A549 (cell line): ENCODE measurements around the gene MRFAP1L1. TPM values are rescaled to one million over a fixed set of nuclear protein-coding genes. Genes with fewer than 3 reads are reported as not detected.

Experiments used
- ATAC-seq, 2 experiments: fragments of 200-7000 bp in 1 of 2; fragments of >200 bp in 1 of 2; cut with Nextera tagmentation in 1 of 2; cut with Tn5 transposase in 1 of 2; 3 replicates each; pipeline versions ENCODE4 v1.8.0 to v1.9.1; 2018 to 2020; ENCODE audit warnings: mild to moderate bottlenecking in 1 of 2, moderate library complexity in 1 of 2
- CTCF ChIA-PET: fragments of 300-600 bp; sonication (Branson Sonifier 250); formaldehyde crosslinking; extraction: SDS; loops from one replicate; lab custom pipeline; 2021; ENCODE audit warnings: antibody characterized with exemption, inconsistent platforms; lab: Yijun Ruan, JAX
- POLR2A ChIA-PET: fragments of 350-600 bp; formaldehyde crosslinking; extraction: SDS; loops from one replicate; lab custom pipeline; 2021; ENCODE audit warnings: antibody characterized with exemption, inconsistent platforms; lab: Yijun Ruan, JAX
- DNase-seq, 2 experiments: peaks; one replicate each; pipeline versions ENCODE4 v3.0.0 to v3.0.0-alpha.2; 2011 to 2016; ENCODE audit warnings: low read depth in 1 of 2, low spot score in 1 of 2
- FAIRE-seq: peaks from 2 replicates; lab custom pipeline; 2011; peaks lifted over from hg19 to GRCh38; lab: Jason Lieb, UNC
- H3K27ac ChIP-seq, 2 experiments: fragments of >200 bp; sonication (Bioruptor Twin); formaldehyde crosslinking; 3 replicates each; pipeline ENCODE4 v1.5.1; 2016 to 2017
- H3K4me1 ChIP-seq: fragments of >200 bp; sonication (Bioruptor Twin); formaldehyde crosslinking; 3 replicates; pipeline ENCODE4 v1.6.1; 2016
- H3K4me2 ChIP-seq: fragments of >200 bp; sonication (Bioruptor Twin); formaldehyde crosslinking; 3 replicates; pipeline ENCODE4 v1.6.1; 2016
- H3K4me3 ChIP-seq: fragments of >200 bp; sonication (Bioruptor Twin); formaldehyde crosslinking; 3 replicates; pipeline ENCODE4 v1.5.1; 2016
- H3K9me3 ChIP-seq: fragments of >200 bp; sonication (Bioruptor Twin); formaldehyde crosslinking; 3 replicates; pipeline ENCODE4 v1.6.1; 2016
- CBX8 ChIP-seq: fragments of 200-600 bp; sonication (generic); IDR thresholded peaks from 2 replicates; pipeline ENCODE4 v1.6.1; 2016
- CEBPB ChIP-seq, 2 experiments: fragments of >200 bp in 1 of 2; sonication (Bioruptor Twin) in 1 of 2; formaldehyde crosslinking in 1 of 2; IDR thresholded peaks; 2 replicates each; pipeline ENCODE4 v1.6.1; 2012 to 2016
- CHD4 ChIP-seq: fragments of 200-600 bp; sonication (generic); IDR thresholded peaks from 2 replicates; pipeline ENCODE4 v1.6.1; 2016; ENCODE audit warnings: antibody characterized with exemption, mild to moderate bottlenecking, borderline replicate concordance
- ESRRA ChIP-seq: fragments of 150-350 bp; IDR thresholded peaks from 2 replicates; pipeline ENCODE4 v1.6.1; 2014; ENCODE audit warnings: mild to moderate bottlenecking, low read length, borderline replicate concordance
- HEYL ChIP-seq: fragments of 250-450 bp; sonication (Bioruptor Pico); IDR thresholded peaks from 2 replicates; pipeline ENCODE4 v1.8.0; 2021; ENCODE audit warnings: mild to moderate bottlenecking, moderate library complexity
- HOXB13 ChIP-seq: fragments of 250-450 bp; sonication (Bioruptor Pico); IDR thresholded peaks from 2 replicates; pipeline ENCODE4 v1.5.0; 2020; ENCODE audit warnings: low read depth, mild to moderate bottlenecking, moderate library complexity
- JUNB ChIP-seq: fragments of >200 bp; sonication (Bioruptor Twin); formaldehyde crosslinking; IDR thresholded peaks from 2 replicates; pipeline ENCODE4 v1.6.1; 2016
- KDM1A ChIP-seq: fragments of 200-600 bp; sonication (generic); IDR thresholded peaks from 2 replicates; pipeline ENCODE4 v1.6.1; 2016; ENCODE audit warnings: low read depth, mild to moderate bottlenecking
- MAZ ChIP-seq: fragments of 150-350 bp; IDR thresholded peaks from 2 replicates; pipeline ENCODE4 v1.6.1; 2014; ENCODE audit warnings: antibody characterized with exemption, low read depth, low read length, borderline replicate concordance
- MYC ChIP-seq: IDR thresholded peaks from 2 replicates; pipeline ENCODE4 v1.6.1; 2012; ENCODE audit warnings: mild to moderate bottlenecking, inconsistent platforms, low read length, improper control_type of control experiment, borderline replicate concordance
- NFE2L2 ChIP-seq: fragments of 150-350 bp; conservative IDR thresholded peaks from 2 replicates; pipeline ENCODE4 v1.6.1; 2014; ENCODE audit warnings: low read length
- POLR2AphosphoS2 ChIP-seq: conservative IDR thresholded peaks from 2 replicates; pipeline ENCODE4 v1.6.1; 2012; ENCODE audit warnings: low read length, improper control_type of control experiment, inconsistent platforms
- SMC3 ChIP-seq: fragments of >200 bp; sonication (Bioruptor Twin); formaldehyde crosslinking; IDR thresholded peaks from 3 replicates; pipeline ENCODE4 v1.6.1; 2018; ENCODE audit warnings: inconsistent platforms
- ZNF302 ChIP-seq: fragments of 250-450 bp; sonication (Bioruptor Pico); IDR thresholded peaks from 2 replicates; pipeline ENCODE4 v1.9.0; 2021; ENCODE audit warnings: inconsistent platforms, mild to moderate bottlenecking, moderate library complexity
- WGBS: methylation state at CpG from one replicate; pipeline ENCODE4 v1.1.6; 2017; ENCODE audit errors: missing lambda C conversion rate; 5-methylcytosine and 5-hydroxymethylcytosine counted together
- polyA plus RNA-seq, 4 experiments: library from polyadenylated mRNA; depleted of rRNA in 3 of 4; stranded (reverse); fragments of >200 nt; fragmentation: RNase III in 1 of 4; extraction: RNeasy Plus Mini Kit Qiagen cat#74134 plus additional on column Dnase treatment in 1 of 4; gene quantifications; 2 replicates in 3 of 4; 3 replicates in 1 of 4; pipeline ENCODE4 v1.2.3, GENCODE V29; 2011 to 2017
- TF ChIP-seq, protein P1 (sequence below): fragments of 250-450 bp; sonication (Bioruptor Pico); IDR thresholded peaks from 2 replicates; pipeline ENCODE4 v1.5.0; 2020; ENCODE audit warnings: low read depth, mild to moderate bottlenecking, moderate library complexity
- TF ChIP-seq, protein P2 (sequence below): IDR thresholded peaks from 2 replicates; pipeline ENCODE4 v1.6.1; 2012
- TF ChIP-seq, protein P3 (sequence below): fragments of 200-600 bp; sonication (generic); IDR thresholded peaks from 2 replicates; pipeline ENCODE4 v1.6.1; 2016; ENCODE audit warnings: antibody characterized with exemption, mild to moderate bottlenecking, moderate library complexity
- TF ChIP-seq, protein P4 (sequence below): fragments of 150-350 bp; IDR thresholded peaks from 2 replicates; pipeline ENCODE4 v1.6.1; 2014; ENCODE audit warnings: low read depth, mild to moderate bottlenecking, low read length
- TF ChIP-seq, protein P5 (sequence below): IDR thresholded peaks from 2 replicates; pipeline ENCODE4 v1.6.1; 2012; ENCODE audit warnings: low read depth, borderline replicate concordance
- TF ChIP-seq, protein P6 (sequence below): fragments of >200 bp; sonication (Bioruptor Twin); formaldehyde crosslinking; IDR thresholded peaks from 2 replicates; pipeline ENCODE4 v1.6.1; 2016
- TF ChIP-seq, protein P7 (sequence below): IDR thresholded peaks from 2 replicates; pipeline ENCODE4 v1.6.1; 2012

The MRFAP1L1 gene
- polyA plus RNA-seq, 2 of the 4 experiments (the other 2 are of a cell fraction): 46.1 to 78.2 TPM

DNA sequence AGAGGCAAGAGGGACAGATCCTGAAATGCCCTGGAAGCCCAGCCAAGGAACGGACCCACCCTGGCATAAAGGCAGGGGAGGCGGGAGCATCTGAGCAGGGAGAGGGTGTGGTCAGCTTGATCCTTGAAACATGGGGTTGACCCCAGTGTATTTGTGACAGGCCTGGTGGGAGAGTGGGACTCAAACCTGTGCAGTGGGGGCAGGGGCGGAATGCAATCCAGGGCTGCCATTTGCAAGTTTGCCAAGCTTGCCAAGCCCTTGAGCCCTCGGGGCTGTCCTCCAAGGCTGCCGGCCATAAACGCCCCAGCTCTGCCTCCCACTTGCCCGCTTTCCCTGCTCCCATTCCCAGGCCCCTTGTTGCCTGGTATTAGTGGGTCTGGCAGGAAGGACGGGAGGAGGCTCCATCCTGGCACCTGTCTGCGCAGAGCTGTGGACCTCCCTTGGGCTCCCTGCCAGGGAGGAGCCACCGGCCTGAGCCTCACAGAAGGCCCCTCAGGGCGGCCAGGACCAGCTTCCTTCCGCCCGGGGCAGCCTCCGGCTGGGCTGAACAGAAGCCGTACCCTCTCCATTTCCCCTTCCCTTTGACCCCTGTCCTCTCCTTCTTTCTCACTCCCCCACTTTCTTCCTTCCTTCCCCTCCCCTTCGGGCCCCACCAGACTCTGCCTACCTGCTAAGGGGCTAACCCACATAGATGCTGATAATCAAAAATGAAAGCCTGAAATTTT lies 15.3 kb downstream of the MRFAP1L1 start:
- POLR2A ChIA-PET: no interaction called here
- H3K4me1 ChIP-seq: peaks cover 55% of the 10 kb centered on the region
- H3K27ac ChIP-seq: peak overlapping the region; percentile 84 to 88
- H3K9me3 ChIP-seq: no peaks in the 10 kb centered on the region
- peak overlapping the region; percentile 39; the same call in 2 of the 3 replicates for H3K4me3 ChIP-seq
- WGBS: 92% methylated on average over 16 of the region's 16 CpGs
- H3K4me2 ChIP-seq: peak overlapping the region; percentile 81
- CTCF ChIA-PET: interaction anchor here (3.0 kb wide), 1 partner anchor 25 kb away, joined by 11 read pairs; no protein-coding TSS in a partner anchor
- no peak for FAIRE-seq
- no peak for ATAC-seq
- TF ChIP-seq, protein P1, sequence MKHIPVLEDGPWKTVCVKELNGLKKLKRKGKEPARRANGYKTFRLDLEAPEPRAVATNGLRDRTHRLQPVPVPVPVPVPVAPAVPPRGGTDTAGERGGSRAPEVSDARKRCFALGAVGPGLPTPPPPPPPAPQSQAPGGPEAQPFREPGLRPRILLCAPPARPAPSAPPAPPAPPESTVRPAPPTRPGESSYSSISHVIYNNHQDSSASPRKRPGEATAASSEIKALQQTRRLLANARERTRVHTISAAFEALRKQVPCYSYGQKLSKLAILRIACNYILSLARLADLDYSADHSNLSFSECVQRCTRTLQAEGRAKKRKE (CRISPR knock-in tag): no peak
- TF ChIP-seq, protein P2, sequence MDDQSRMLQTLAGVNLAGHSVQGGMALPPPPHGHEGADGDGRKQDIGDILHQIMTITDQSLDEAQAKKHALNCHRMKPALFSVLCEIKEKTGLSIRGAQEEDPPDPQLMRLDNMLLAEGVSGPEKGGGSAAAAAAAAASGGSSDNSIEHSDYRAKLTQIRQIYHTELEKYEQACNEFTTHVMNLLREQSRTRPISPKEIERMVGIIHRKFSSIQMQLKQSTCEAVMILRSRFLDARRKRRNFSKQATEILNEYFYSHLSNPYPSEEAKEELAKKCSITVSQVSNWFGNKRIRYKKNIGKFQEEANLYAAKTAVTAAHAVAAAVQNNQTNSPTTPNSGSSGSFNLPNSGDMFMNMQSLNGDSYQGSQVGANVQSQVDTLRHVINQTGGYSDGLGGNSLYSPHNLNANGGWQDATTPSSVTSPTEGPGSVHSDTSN: no peak
- TF ChIP-seq, protein P3, sequence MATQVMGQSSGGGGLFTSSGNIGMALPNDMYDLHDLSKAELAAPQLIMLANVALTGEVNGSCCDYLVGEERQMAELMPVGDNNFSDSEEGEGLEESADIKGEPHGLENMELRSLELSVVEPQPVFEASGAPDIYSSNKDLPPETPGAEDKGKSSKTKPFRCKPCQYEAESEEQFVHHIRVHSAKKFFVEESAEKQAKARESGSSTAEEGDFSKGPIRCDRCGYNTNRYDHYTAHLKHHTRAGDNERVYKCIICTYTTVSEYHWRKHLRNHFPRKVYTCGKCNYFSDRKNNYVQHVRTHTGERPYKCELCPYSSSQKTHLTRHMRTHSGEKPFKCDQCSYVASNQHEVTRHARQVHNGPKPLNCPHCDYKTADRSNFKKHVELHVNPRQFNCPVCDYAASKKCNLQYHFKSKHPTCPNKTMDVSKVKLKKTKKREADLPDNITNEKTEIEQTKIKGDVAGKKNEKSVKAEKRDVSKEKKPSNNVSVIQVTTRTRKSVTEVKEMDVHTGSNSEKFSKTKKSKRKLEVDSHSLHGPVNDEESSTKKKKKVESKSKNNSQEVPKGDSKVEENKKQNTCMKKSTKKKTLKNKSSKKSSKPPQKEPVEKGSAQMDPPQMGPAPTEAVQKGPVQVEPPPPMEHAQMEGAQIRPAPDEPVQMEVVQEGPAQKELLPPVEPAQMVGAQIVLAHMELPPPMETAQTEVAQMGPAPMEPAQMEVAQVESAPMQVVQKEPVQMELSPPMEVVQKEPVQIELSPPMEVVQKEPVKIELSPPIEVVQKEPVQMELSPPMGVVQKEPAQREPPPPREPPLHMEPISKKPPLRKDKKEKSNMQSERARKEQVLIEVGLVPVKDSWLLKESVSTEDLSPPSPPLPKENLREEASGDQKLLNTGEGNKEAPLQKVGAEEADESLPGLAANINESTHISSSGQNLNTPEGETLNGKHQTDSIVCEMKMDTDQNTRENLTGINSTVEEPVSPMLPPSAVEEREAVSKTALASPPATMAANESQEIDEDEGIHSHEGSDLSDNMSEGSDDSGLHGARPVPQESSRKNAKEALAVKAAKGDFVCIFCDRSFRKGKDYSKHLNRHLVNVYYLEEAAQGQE: no peak
- no peak for DNase-seq

DNA sequence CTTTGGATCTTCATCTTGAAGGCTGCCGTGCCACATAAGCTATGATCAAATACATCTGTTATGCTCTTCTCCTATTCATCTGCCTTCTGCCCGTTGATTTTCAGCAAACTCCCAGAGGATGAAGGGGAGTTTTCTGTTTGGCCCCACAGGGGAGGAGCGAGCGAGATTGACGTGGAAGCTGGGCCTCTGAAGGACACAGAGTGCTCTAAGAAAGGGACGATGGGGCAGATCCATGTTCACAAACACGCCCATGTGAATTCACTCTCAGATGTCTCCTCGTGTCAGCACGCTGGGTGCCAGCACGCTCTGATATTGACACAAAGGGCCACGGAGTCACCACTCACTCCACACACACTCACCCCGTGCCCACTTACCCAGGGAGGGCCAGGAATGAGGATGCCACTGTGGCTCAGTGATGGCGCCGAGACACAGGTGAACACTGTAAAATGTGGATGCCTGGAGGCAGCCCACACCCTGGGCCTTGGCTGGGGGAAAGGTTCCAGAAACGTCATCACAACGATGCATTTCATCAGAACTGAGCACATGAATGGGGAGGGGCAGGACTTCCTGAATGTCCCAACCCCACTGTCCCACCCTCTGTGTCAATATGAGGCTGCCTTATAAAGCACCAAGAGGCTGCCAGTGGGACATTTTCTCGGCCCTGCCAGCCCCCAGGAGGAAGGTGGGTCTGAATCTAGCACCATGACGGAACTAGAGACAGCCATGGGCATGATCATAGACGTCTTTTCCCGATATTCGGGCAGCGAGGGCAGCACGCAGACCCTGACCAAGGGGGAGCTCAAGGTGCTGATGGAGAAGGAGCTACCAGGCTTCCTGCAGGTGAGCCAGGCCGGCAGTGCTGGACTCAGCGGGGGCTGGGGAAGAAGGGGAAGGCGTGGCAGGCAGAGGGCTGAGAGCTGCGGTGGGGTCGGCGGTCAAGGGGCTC lies 16.2 kb downstream of the MRFAP1L1 start, which contains the start of gene S100P:
Gene S100P (plus strand): TSS at position 648 of the 946 bp plus-strand sequence. CDS start 55 bp downstream, at position 703.
- POLR2A ChIA-PET: no interaction called here
- DNase-seq (peak in 1 of 2 experiments; percentile 67), FAIRE-seq (no peak)
- Histone ChIP-seq H3K27ac (peak within 1 kb of the TSS; percentile 84 to 88), H3K4me1 (peaks cover 64% of the 10 kb centered on the region)
- no peak for TF ChIP-seq HOXB13 (CRISPR knock-in tag)
- no peak for TF ChIP-seq SMC3
- TF ChIP-seq CHD4: no peak
- no peak for TF ChIP-seq CEBPB (IDR thresholded peaks at IDR 0.05)
- no peak for TF ChIP-seq HEYL
- TF ChIP-seq, protein P4, sequence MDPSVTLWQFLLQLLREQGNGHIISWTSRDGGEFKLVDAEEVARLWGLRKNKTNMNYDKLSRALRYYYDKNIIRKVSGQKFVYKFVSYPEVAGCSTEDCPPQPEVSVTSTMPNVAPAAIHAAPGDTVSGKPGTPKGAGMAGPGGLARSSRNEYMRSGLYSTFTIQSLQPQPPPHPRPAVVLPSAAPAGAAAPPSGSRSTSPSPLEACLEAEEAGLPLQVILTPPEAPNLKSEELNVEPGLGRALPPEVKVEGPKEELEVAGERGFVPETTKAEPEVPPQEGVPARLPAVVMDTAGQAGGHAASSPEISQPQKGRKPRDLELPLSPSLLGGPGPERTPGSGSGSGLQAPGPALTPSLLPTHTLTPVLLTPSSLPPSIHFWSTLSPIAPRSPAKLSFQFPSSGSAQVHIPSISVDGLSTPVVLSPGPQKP: no peak
- TF ChIP-seq MAZ: no peak
- TF ChIP-seq, protein P5, sequence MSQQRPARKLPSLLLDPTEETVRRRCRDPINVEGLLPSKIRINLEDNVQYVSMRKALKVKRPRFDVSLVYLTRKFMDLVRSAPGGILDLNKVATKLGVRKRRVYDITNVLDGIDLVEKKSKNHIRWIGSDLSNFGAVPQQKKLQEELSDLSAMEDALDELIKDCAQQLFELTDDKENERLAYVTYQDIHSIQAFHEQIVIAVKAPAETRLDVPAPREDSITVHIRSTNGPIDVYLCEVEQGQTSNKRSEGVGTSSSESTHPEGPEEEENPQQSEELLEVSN: no peak
- TF ChIP-seq NFE2L2: no peak
- TF ChIP-seq MYC: no peak
- no peak for TF ChIP-seq CBX8
- TF ChIP-seq ESRRA: no peak
- TF ChIP-seq, protein P6, sequence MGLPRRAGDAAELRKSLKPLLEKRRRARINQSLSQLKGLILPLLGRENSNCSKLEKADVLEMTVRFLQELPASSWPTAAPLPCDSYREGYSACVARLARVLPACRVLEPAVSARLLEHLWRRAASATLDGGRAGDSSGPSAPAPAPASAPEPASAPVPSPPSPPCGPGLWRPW: no peak
- TF ChIP-seq ZNF302 (CRISPR knock-in tag): no peak
- TF ChIP-seq, protein P2: no peak
- no peak for TF ChIP-seq JUNB
- TF ChIP-seq, protein P7, sequence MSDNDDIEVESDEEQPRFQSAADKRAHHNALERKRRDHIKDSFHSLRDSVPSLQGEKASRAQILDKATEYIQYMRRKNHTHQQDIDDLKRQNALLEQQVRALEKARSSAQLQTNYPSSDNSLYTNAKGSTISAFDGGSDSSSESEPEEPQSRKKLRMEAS: no peak
- no peak for TF ChIP-seq POLR2AphosphoS2
- TF ChIP-seq KDM1A: no peak
- TF ChIP-seq, all 56 proteins: peak for 0
- Histone ChIP-seq H3K4me2 (peak within 1 kb of the TSS; percentile 81), H3K9me3 (no peaks in the 10 kb centered on the region), H3K4me3 (peak within 1 kb of the TSS; percentile 39; the same call in 2 of the 3 replicates)
- no peak for ATAC-seq
- CTCF ChIA-PET: interaction anchor here (3.0 to 3.6 kb wide), 2 partner anchors 13 to 26 kb away, joined by 9 to 11 read pairs; no protein-coding TSS in a partner anchor
- WGBS: 75% methylated on average over 28 of the region's 29 CpGs
